Stimulated activated CD8-positive, alpha-beta memory T cell treated with anti-CD3 and anti-CD28 coated beads, Interleukin-15, amount 100 ng/mL, for 1 hour (primary cell): ENCODE measurements around the gene ADI1.
"Not testable (repeated sequence)": the region's sequence is repeated elsewhere in the genome, so short reads cannot be mapped to it uniquely, and the experiment has no call there.

Experiments
- DNase-seq: peaks from one replicate; pipeline ENCODE4 v3.0.0-alpha.2; 2020; ENCODE audit warnings: low read depth

Gene ADI1

GRCh38 chr2:3529316-3530025 lies 10.1 kb upstream of the ADI1 start:
- DNase-seq = no peak

GRCh38 chr2:3527886-3528785 lies 8.8 kb upstream of the ADI1 start:
- DNase-seq = no peak

GRCh38 chr2:3526871-3527270 lies 7.5 kb upstream of the ADI1 start:
- DNase-seq = no peak

- no peak for DNase-seq
Observed at GRCh38 chr2:3523551-3524041, 4.3 kb upstream of the ADI1 start.

GRCh38 chr2:3522961-3523421 lies 3.7 kb upstream of the ADI1 start:
- DNase-seq = no peak

GRCh38 chr2:3520591-3520990 lies 1.3 kb upstream of the ADI1 start:
- no peak for DNase-seq

- peak; percentile 94 for DNase-seq
Observed at GRCh38 chr2:3518496-3519254, 656 bp downstream of the ADI1 start.

- DNase-seq = no peak
Observed at GRCh38 chr2:3517948-3518495, 1.3 kb downstream of the ADI1 start.

GRCh38 chr2:3516831-3517230 lies 2.5 kb downstream of the ADI1 start:
- no peak for DNase-seq

- not testable (repeated sequence) for DNase-seq
Observed at GRCh38 chr2:3515438-3515837, 3.9 kb downstream of the ADI1 start.

- DNase-seq = no peak
Observed at GRCh38 chr2:3513026-3513810, 6.1 kb downstream of the ADI1 start.

GRCh38 chr2:3512086-3512485 lies 7.2 kb downstream of the ADI1 start:
- DNase-seq = no peak

GRCh38 chr2:3505771-3506170 lies 13.6 kb downstream of the ADI1 start:
- DNase-seq = no peak

- no peak for DNase-seq
Observed at GRCh38 chr2:3504741-3505140, 14.6 kb downstream of the ADI1 start.

- DNase-seq = no peak
Observed at GRCh38 chr2:3503483-3503882, 15.8 kb downstream of the ADI1 start.

- DNase-seq = no peak
Observed at GRCh38 chr2:3503046-3503445, 16.3 kb downstream of the ADI1 start.

- DNase-seq = no peak
Observed at GRCh38 chr2:3500326-3500899, 18.9 kb downstream of the ADI1 start.

- no peak for DNase-seq
Observed at GRCh38 chr2:3498783-3499394, 20.4 kb downstream of the ADI1 start.

- not testable (repeated sequence) for DNase-seq
Observed at GRCh38 chr2:3496708-3497080, 22.6 kb downstream of the ADI1 start.

- no peak for DNase-seq
Observed at GRCh38 chr2:3494984-3495666, 24.2 kb downstream of the ADI1 start.
